Keratinocyte (primary cell): ENCODE results near the gene RAMACL. TPM values are rescaled to one million over a fixed set of nuclear protein-coding genes. Genes with fewer than 3 reads are reported as not detected.
A peak's percentile ranks its signal among the peaks of the same experiment; 100 is the strongest.

Source experiments
- DNase-seq: peaks from one replicate; pipeline ENCODE4 v3.0.0-alpha.2; 2011; ENCODE audit warnings: low read depth, missing footprints, low spot score
- FAIRE-seq: peaks from 2 replicates; lab custom pipeline; 2011; peaks lifted over from hg19 to GRCh38; lab: Jason Lieb, UNC
- H2AFZ ChIP-seq: 2 replicates; pipeline ENCODE4 v1.6.0; 2012; ENCODE audit warnings: low read length, control low read depth, inconsistent platforms; ENCODE audit not compliant: control insufficient read depth
- H3K27ac ChIP-seq: 2 replicates; pipeline ENCODE4 v1.5.1; 2011; ENCODE audit warnings: low read length; ENCODE audit not compliant: control insufficient read depth, insufficient read depth
- H3K27me3 ChIP-seq: 3 replicates; pipeline ENCODE4 v1.6.0; 2011; ENCODE audit warnings: low read length; ENCODE audit not compliant: control insufficient read depth, insufficient read depth; ENCODE audit errors: extremely low read depth
- H3K36me3 ChIP-seq, 2 experiments: 2 replicates in 1 of 2; 3 replicates in 1 of 2; pipeline ENCODE4 v1.5.1; 2011; ENCODE audit warnings: low read length in 2 of 2, mild to moderate bottlenecking in 1 of 2; ENCODE audit not compliant: control insufficient read depth in 2 of 2, insufficient read depth in 2 of 2; ENCODE audit errors: extremely low read depth in 1 of 2
- H3K4me1 ChIP-seq: 3 replicates; pipeline ENCODE4 v1.5.1; 2011; ENCODE audit warnings: low read length; ENCODE audit not compliant: control insufficient read depth, insufficient read depth; ENCODE audit errors: extremely low read depth
- H3K4me2 ChIP-seq: 3 replicates; pipeline ENCODE4 v1.6.0; 2011; ENCODE audit warnings: low read depth, low read length; ENCODE audit not compliant: control insufficient read depth, insufficient read depth; ENCODE audit errors: extremely low read depth
- H3K4me3 ChIP-seq, 3 experiments: fragments of 200-600 bp in 1 of 3; sonication (generic) in 1 of 3; 2 replicates in 2 of 3; 3 replicates in 1 of 3; pipeline ENCODE4 v1.5.1; 2011 to 2016; ENCODE audit warnings: low read length in 3 of 3, mild to moderate bottlenecking in 3 of 3, control low read depth in 2 of 3, inconsistent platforms in 1 of 3, low read depth in 1 of 3, mixed read lengths in 1 of 3, mixed run types in 1 of 3, moderate library complexity in 1 of 3; ENCODE audit not compliant: control insufficient read depth in 2 of 3, insufficient read depth in 2 of 3; ENCODE audit errors: extremely low read depth in 1 of 3
- H3K79me2 ChIP-seq: 2 replicates; pipeline ENCODE4 v1.6.0; 2012; ENCODE audit warnings: low read length; ENCODE audit not compliant: control insufficient read depth, insufficient read depth
- H3K9ac ChIP-seq: 3 replicates; pipeline ENCODE4 v1.6.0; 2011; ENCODE audit warnings: low read length; ENCODE audit not compliant: control insufficient read depth, insufficient read depth; ENCODE audit errors: extremely low read depth
- H3K9me1 ChIP-seq: 3 replicates; pipeline ENCODE4 v1.6.0; 2011; ENCODE audit warnings: low read length; ENCODE audit not compliant: control insufficient read depth, insufficient read depth; ENCODE audit errors: extremely low read depth
- H3K9me3 ChIP-seq: 2 replicates; pipeline ENCODE4 v1.5.1; 2012; ENCODE audit warnings: low read depth, low read length; ENCODE audit not compliant: control insufficient read depth
- H4K20me1 ChIP-seq: 3 replicates; pipeline ENCODE4 v1.6.0; 2011; ENCODE audit warnings: low read length; ENCODE audit not compliant: control insufficient read depth, insufficient read depth; ENCODE audit errors: extremely low read depth
- EZH2 ChIP-seq: IDR thresholded peaks from one replicate; pipeline ENCODE4 v1.6.1; 2012; ENCODE audit warnings: inconsistent platforms, mild to moderate bottlenecking, low read length, moderate library complexity
- dilution Hi-C: fragments of 300-500 bp; cut with MboI; formaldehyde crosslinking; loops from one replicate; pipeline ENCODE4 v1.7.0; 2020; ENCODE audit warnings: low sequenced_read_pairs; ENCODE audit not compliant: extremely low pct_ligation_motif_present
- polyA plus RNA-seq, 5 experiments: library from polyadenylated mRNA; depleted of rRNA in 3 of 5; stranded (reverse) in 3 of 5; stranded (forward) in 1 of 5; unstranded in 1 of 5; fragments of >200 nt; gene quantifications; 1 replicate in 1 of 5; 2 replicates in 3 of 5; 3 replicates in 1 of 5; pipeline versions ENCODE4 v1.2.1 to v1.2.3, GENCODE V29; 2011 to 2012; ENCODE audit warnings: missing spikeins in 2 of 5, low read depth in 1 of 5, low replicate concordance in 1 of 5
- TF ChIP-seq, protein P1 (sequence below), 3 experiments: IDR thresholded peaks in 1 of 3; conservative IDR thresholded peaks in 1 of 3; optimal IDR thresholded peaks in 1 of 3; 2 replicates in 2 of 3; 3 replicates in 1 of 3; pipeline versions ENCODE3 to v1.5.1; 2011; ENCODE audit warnings: low read length in 3 of 3, mild to moderate bottlenecking in 3 of 3, moderate library complexity in 2 of 3, control low read depth in 1 of 3, inconsistent platforms in 1 of 3; ENCODE audit not compliant: insufficient read depth in 2 of 3; ENCODE audit errors: extremely low read depth in 1 of 3

The RAMACL gene
- polyA plus RNA-seq, 1 donor (not counting 4 experiments of a cell fraction or from before 2014, with no cell fraction given): 5.3 TPM

GRCh38 chr6:166567107-166567506, 19.4 kb downstream of the RAMACL start:
- Histone ChIP-seq H3K9ac (peak overlapping the region; percentile 19), H3K9me3 (no peaks in the 10 kb centered on the region), H3K36me3 (no peaks in the 10 kb centered on the region), H2AFZ (no peak overlapping the region), H3K27ac (peak overlapping the region; percentile 73), H4K20me1 (no peaks in the 10 kb centered on the region), H3K4me1 (peaks cover 24% of the 10 kb centered on the region), H3K4me3 (no peak overlapping the region), H3K27me3 (no peaks in the 10 kb centered on the region), H3K9me1 (no peaks in the 10 kb centered on the region), H3K79me2 (no peaks in the 10 kb centered on the region), H3K4me2 (peak overlapping the region; percentile 7)
- FAIRE-seq (peak; percentile 99), DNase-seq (peak; percentile 97)
- dilution Hi-C loops: no loop called here
- TF ChIP-seq, protein P1, sequence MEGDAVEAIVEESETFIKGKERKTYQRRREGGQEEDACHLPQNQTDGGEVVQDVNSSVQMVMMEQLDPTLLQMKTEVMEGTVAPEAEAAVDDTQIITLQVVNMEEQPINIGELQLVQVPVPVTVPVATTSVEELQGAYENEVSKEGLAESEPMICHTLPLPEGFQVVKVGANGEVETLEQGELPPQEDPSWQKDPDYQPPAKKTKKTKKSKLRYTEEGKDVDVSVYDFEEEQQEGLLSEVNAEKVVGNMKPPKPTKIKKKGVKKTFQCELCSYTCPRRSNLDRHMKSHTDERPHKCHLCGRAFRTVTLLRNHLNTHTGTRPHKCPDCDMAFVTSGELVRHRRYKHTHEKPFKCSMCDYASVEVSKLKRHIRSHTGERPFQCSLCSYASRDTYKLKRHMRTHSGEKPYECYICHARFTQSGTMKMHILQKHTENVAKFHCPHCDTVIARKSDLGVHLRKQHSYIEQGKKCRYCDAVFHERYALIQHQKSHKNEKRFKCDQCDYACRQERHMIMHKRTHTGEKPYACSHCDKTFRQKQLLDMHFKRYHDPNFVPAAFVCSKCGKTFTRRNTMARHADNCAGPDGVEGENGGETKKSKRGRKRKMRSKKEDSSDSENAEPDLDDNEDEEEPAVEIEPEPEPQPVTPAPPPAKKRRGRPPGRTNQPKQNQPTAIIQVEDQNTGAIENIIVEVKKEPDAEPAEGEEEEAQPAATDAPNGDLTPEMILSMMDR (optimal IDR thresholded peaks at IDR 0.05 in 1 of 3, IDR thresholded peaks at IDR 0.05 in 1 of 3, conservative IDR thresholded peaks at IDR 0.05 in 1 of 3; ENCODE audit: extremely low read depth in 1 of 3, insufficient read depth in 2 of 3, low read length in 3 of 3): no peak
- TF ChIP-seq EZH2: no peak

DNA sequence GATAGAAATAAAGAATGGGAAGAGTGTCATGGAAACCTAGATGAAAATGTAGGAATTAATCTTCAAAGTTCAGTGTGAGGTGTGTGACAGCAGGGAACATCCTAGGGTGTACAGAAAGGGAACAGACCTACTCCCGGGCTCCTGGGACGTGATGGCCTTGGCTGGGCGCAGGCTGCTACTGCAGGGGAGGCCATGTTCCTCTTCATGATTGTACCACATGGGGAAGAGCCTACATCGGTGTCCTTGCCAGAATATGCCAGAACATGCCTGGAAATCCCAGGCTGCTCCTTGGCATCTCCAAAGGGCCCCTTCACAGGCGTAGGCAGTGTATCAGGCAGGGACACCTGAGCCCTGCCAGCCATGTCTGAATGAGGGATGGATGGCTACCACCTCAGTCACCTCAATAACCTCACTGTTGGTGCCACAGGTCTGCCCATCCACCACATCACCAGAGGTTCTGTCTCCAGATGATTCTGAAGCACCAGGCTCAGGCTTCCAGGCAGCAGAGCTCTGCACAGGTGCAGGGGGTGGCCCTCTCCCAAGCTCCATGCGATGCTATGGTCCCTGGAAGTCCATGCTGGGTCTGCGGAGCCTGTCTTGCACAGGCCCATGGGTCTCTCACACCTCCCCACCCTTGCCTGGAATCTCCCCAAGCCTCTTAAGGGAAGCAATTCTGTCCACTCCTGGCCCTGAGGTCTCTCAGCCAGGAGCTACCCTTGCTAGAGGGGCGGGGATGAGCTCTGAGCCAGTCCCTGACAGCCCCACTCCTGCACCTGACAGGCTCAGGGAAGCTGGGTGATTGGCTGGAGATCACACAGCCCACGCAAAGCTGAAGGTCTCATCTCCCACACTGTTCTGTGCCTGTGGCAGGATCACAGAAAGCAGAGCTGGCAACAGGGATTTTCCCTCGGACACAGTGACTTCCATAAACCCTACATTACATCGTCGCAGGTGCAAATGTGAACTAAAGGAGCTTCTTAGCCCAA, 20.2 kb downstream of the RAMACL start:
- Histone ChIP-seq H3K9me1 (no peaks in the 10 kb centered on the region), H3K79me2 (no peaks in the 10 kb centered on the region), H3K4me3 (no peak overlapping the region), H3K27ac (peak overlapping the region; percentile 65), H2AFZ (no peak overlapping the region), H3K27me3 (no peaks in the 10 kb centered on the region), H3K36me3 (no peaks in the 10 kb centered on the region), H3K4me1 (peaks cover 24% of the 10 kb centered on the region), H3K4me2 (peak overlapping the region; percentile 7), H3K9ac (peak overlapping the region; percentile 10), H4K20me1 (no peaks in the 10 kb centered on the region), H3K9me3 (no peaks in the 10 kb centered on the region)
- FAIRE-seq (peak; percentile 49), DNase-seq (no peak)
- dilution Hi-C loops: no loop called here
- TF ChIP-seq EZH2: no peak
- TF ChIP-seq, protein P1 (optimal IDR thresholded peaks at IDR 0.05 in 1 of 3, IDR thresholded peaks at IDR 0.05 in 1 of 3, conservative IDR thresholded peaks at IDR 0.05 in 1 of 3; ENCODE audit: extremely low read depth in 1 of 3, insufficient read depth in 2 of 3, low read length in 3 of 3): no peak
